ENCODE results near the gene MMP25. TPM values are rescaled to one million over a fixed set of nuclear protein-coding genes. Genes with fewer than 3 reads are reported as not detected.
A peak's percentile ranks its signal among the peaks of the same experiment; 100 is the strongest.

MMP25 gene
- total RNA-seq, 1 experiment from 2014 or later, result 0.26 TPM

DNA sequence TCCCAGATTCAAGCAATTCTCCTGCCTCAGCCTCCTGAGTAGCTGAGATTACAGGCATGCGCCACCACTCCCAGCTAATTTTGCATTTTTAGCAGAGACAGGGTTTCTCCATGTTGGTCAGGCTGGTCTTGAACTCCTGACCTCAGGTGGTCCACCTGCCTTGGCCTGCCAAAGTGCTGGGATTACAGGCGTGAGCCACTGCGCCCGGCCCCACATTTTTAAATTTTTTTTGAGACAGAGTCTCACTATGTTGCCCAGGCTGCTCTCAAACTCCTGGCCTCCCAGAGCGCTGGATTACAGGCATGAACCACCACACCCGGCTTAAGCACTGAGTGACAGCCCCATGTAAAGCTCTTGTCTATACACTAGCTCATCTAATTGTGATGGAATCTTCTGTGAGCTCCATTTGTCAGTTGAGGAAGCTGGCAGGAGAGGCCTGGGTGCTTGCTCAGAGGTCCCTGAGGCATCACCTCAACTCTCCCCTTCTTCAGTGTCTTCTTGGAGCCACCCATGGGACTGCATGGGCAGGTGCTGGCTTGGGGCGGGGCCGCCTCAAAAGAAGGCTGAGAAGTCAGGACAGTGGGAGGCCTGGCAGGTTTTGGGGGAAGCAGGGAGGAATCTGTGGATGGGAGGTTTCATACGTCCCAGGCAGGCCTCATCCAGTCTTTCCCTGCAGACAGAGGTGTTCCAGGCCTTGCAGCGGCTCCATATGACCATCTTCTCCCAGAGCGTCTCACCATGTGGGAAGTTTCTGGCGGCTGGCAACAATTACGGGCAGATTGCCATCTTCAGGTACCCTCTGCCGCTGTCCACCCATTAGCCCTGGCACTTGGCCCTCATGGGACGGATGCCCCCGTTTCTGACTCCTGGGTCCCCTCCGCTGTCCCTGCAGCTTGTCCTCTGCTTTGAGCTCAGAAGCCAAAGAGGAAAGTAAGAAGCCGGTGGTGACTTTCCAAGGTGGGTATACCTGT lies 21.0 kb upstream of the MMP25 start:
- Mint-ChIP-seq H3K27ac (ENCODE audit: low read depth, unreplicated experiment) (no peak overlapping the region), H3K27me3 (ENCODE audit: insufficient read depth, unreplicated experiment) (no peaks in the 10 kb centered on the region), H3K4me1 (ENCODE audit: insufficient read depth, unreplicated experiment) (peaks cover 23% of the 10 kb centered on the region), H3K9me3 (ENCODE audit: unreplicated experiment) (no peaks in the 10 kb centered on the region), H3K4me3 (ENCODE audit: unreplicated experiment) (peak overlapping the region; percentile 47), H3K36me3 (ENCODE audit: insufficient read depth, unreplicated experiment) (peaks cover 50% of the 10 kb centered on the region)
- CTCF ChIA-PET, result interaction anchor here (0.7 to 8.3 kb wide), 2 partner anchors 21 to 109 kb away, joined by 7 to 121 read pairs; no protein-coding TSS in a partner anchor
- POLR2A ChIA-PET, result interaction anchor here (0.9 to 1.7 kb wide), 2 partner anchors 21 to 97 kb away, joined by 4 to 5 read pairs; no protein-coding TSS in a partner anchor
- no peak for DNase-seq (ENCODE audit: unreplicated experiment)
- intact Hi-C loops (cut with micrococcal nuclease), result no loop called here
- TF ChIP-seq, protein P1, sequence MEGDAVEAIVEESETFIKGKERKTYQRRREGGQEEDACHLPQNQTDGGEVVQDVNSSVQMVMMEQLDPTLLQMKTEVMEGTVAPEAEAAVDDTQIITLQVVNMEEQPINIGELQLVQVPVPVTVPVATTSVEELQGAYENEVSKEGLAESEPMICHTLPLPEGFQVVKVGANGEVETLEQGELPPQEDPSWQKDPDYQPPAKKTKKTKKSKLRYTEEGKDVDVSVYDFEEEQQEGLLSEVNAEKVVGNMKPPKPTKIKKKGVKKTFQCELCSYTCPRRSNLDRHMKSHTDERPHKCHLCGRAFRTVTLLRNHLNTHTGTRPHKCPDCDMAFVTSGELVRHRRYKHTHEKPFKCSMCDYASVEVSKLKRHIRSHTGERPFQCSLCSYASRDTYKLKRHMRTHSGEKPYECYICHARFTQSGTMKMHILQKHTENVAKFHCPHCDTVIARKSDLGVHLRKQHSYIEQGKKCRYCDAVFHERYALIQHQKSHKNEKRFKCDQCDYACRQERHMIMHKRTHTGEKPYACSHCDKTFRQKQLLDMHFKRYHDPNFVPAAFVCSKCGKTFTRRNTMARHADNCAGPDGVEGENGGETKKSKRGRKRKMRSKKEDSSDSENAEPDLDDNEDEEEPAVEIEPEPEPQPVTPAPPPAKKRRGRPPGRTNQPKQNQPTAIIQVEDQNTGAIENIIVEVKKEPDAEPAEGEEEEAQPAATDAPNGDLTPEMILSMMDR (IDR thresholded peaks at IDR 0.05; ENCODE audit: unreplicated experiment), result no peak
- BruUV-seq (replicated peaks), result no TSS peak

DNA sequence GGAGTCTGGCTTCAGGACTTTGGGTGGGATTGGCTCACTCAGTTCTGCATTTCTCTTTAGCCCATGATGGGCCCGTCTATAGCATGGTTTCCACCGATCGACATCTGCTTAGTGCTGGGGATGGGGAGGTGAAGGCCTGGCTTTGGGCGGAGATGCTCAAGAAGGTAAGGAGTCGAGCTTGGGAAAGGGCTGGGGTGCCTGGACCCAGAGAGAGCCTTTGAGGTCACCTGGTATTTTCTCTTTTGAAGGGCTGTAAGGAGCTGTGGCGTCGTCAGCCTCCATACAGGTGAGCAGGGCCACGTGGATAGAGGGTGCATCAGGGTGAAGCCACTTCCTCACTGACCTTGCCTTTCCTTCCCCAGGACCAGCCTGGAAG lies 20.4 kb upstream of the MMP25 start:
- TF ChIP-seq, protein P1 (IDR thresholded peaks at IDR 0.05; ENCODE audit: unreplicated experiment), result no peak
- ChIA-PET CTCF (interaction anchor here (0.5 to 8.3 kb wide), 3 partner anchors 22 to 106 kb away, joined by 3 to 121 read pairs (median 8); no protein-coding TSS in a partner anchor), POLR2A (no interaction called here)
- peaks cover 55% of the 10 kb centered on the region for H3K36me3 Mint-ChIP-seq (ENCODE audit: insufficient read depth, unreplicated experiment)
- no peak overlapping the region for H3K27ac Mint-ChIP-seq (ENCODE audit: low read depth, unreplicated experiment)
- no TSS peak for BruUV-seq (replicated peaks)
- H3K4me3 Mint-ChIP-seq (ENCODE audit: unreplicated experiment), result no peak overlapping the region
- no peaks in the 10 kb centered on the region for H3K9me3 Mint-ChIP-seq (ENCODE audit: unreplicated experiment)
- intact Hi-C loops (cut with micrococcal nuclease), result no loop called here
- H3K4me1 Mint-ChIP-seq (ENCODE audit: insufficient read depth, unreplicated experiment), result peaks cover 23% of the 10 kb centered on the region
- no peak for DNase-seq (ENCODE audit: unreplicated experiment)
- H3K27me3 Mint-ChIP-seq (ENCODE audit: insufficient read depth, unreplicated experiment), result no peaks in the 10 kb centered on the region

DNA sequence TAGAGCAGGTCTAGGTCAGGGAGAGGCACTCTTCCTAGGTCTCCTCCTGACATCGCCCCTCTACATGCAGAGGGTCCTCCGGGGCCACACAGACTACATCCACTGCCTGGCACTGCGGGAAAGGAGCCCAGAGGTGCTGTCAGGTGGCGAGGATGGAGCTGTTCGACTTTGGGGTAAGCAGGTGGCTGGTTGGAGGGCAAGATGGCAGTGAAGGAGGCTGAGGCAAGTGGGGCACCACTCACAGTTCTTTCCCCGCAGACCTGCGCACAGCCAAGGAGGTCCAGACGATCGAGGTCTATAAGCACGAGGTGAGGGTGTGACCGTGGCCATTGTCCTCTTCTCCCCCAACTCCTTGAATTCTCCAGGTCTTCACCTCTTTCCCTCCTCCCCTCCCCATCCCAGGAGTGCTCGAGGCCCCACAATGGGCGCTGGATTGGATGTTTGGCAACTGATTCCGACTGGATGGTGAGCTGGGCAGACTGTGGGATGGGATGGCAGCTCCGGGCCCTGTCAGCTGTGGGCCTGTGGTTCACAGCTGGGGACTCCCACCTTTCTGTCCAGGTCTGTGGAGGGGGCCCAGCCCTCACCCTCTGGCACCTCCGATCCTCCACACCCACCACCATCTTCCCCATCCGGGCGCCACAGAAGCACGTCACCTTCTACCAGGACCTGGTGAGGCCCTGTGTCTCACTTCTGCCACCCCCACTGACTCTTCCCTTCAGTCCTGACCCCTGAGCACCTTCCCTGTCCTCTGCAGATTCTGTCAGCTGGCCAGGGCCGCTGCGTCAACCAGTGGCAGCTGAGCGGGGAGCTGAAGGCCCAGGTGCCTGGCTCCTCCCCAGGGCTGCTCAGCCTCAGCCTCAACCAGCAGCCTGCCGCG lies 19.5 kb upstream of the MMP25 start:
- H3K36me3 Mint-ChIP-seq (ENCODE audit: insufficient read depth, unreplicated experiment), result peaks cover 48% of the 10 kb centered on the region
- H3K4me3 Mint-ChIP-seq (ENCODE audit: unreplicated experiment), result no peak overlapping the region
- no peak overlapping the region for H3K27ac Mint-ChIP-seq (ENCODE audit: low read depth, unreplicated experiment)
- TF ChIP-seq, protein P1 (IDR thresholded peaks at IDR 0.05; ENCODE audit: unreplicated experiment), result no peak
- peaks cover 19% of the 10 kb centered on the region for H3K4me1 Mint-ChIP-seq (ENCODE audit: insufficient read depth, unreplicated experiment)
- BruUV-seq (replicated peaks), result no TSS peak
- H3K9me3 Mint-ChIP-seq (ENCODE audit: unreplicated experiment), result no peaks in the 10 kb centered on the region
- DNase-seq (ENCODE audit: unreplicated experiment), result no peak
- ChIA-PET POLR2A (interaction anchor here (1.5 kb wide), 1 partner anchor 108 kb away, joined by 11 read pairs; the partner anchor contains the start of gene ZNF213), CTCF (interaction anchor here (0.5 to 8.3 kb wide), 13 partner anchors 13 to 253 kb away, joined by 3 to 121 read pairs (median 7); partner anchors contain the start of genes CLDN9, PKMYT1 and ZNF213)
- intact Hi-C loops (cut with micrococcal nuclease), result no loop called here
- H3K27me3 Mint-ChIP-seq (ENCODE audit: insufficient read depth, unreplicated experiment), result no peaks in the 10 kb centered on the region

Measured in MCF 10A (cell line).